Measurements from ENCODE around the gene PLEKHH2.

Gene PLEKHH2

GRCh38 chr2:43737097-43737854, 100.2 kb downstream of the PLEKHH2 start (continued):
- TF ChIP-seq ZFP3 (CRISPR knock-in tag; IDR thresholded peaks at IDR 0.05) (peak; percentile 79), CSRNP3 (CRISPR knock-in tag; IDR thresholded peaks at IDR 0.05) (no peak), ARNTL (CRISPR knock-in tag; IDR thresholded peaks at IDR 0.05; ENCODE audit: borderline replicate concordance, low read depth) (no peak)

- TF ChIP-seq ZFP30 (CRISPR knock-in tag; IDR thresholded peaks at IDR 0.05) = no peak
- TF ChIP-seq ISL1 (CRISPR knock-in tag; IDR thresholded peaks at IDR 0.05) = peak; percentile 55
- no peak for TF ChIP-seq PATZ1 (CRISPR knock-in tag; IDR thresholded peaks at IDR 0.05; ENCODE audit: borderline replicate concordance)
- ATAC-seq = peak; percentile 52
These were observed 100.8 kb downstream of the PLEKHH2 start for GRCh38 chr2:43737855-43738254.

- TF ChIP-seq TCF4 (CRISPR knock-in tag; IDR thresholded peaks at IDR 0.05; ENCODE audit: borderline replicate concordance) (0 out of 2 replicates have a peak, but pooled peaks have one; percentile 11), TSHZ2 (CRISPR knock-in tag; IDR thresholded peaks at IDR 0.05) (no peak), ZFP3 (CRISPR knock-in tag; IDR thresholded peaks at IDR 0.05) (no peak), CREB5 (CRISPR knock-in tag; IDR thresholded peaks at IDR 0.05; ENCODE audit: low read depth) (no peak), PATZ1 (CRISPR knock-in tag; IDR thresholded peaks at IDR 0.05; ENCODE audit: borderline replicate concordance) (no peak), TOX (CRISPR knock-in tag; IDR thresholded peaks at IDR 0.05; ENCODE audit: borderline replicate concordance) (no peak)
- ATAC-seq = no peak
These were observed 101.2 kb downstream of the PLEKHH2 start for GRCh38 chr2:43738257-43738656.

GRCh38 chr2:43743706-43744105, 106.6 kb downstream of the PLEKHH2 start:
- peak; percentile 63 for ATAC-seq
- TF ChIP-seq ISL1 (CRISPR knock-in tag; IDR thresholded peaks at IDR 0.05) (no peak), PPARA (CRISPR knock-in tag; IDR thresholded peaks at IDR 0.05; ENCODE audit: borderline replicate concordance) (no peak), ZFP3 (CRISPR knock-in tag; IDR thresholded peaks at IDR 0.05) (no peak), CSRNP3 (CRISPR knock-in tag; IDR thresholded peaks at IDR 0.05) (no peak), SNAI2 (CRISPR knock-in tag; IDR thresholded peaks at IDR 0.05) (no peak), BACH2 (CRISPR knock-in tag; IDR thresholded peaks at IDR 0.05; ENCODE audit: borderline replicate concordance) (no peak), ZNF8 (CRISPR knock-in tag; IDR thresholded peaks at IDR 0.05) (no peak), TSHZ2 (CRISPR knock-in tag; IDR thresholded peaks at IDR 0.05) (no peak), ZC3H10 (CRISPR knock-in tag; IDR thresholded peaks at IDR 0.05) (no peak), ZNF70 (CRISPR knock-in tag; IDR thresholded peaks at IDR 0.05) (no peak), POU6F1 (CRISPR knock-in tag; IDR thresholded peaks at IDR 0.05; ENCODE audit: borderline replicate concordance, low read depth) (no peak), ESRRG (CRISPR knock-in tag; IDR thresholded peaks at IDR 0.05) (no peak), ARNTL (CRISPR knock-in tag; IDR thresholded peaks at IDR 0.05; ENCODE audit: borderline replicate concordance, low read depth) (no peak), OSR1 (CRISPR knock-in tag; IDR thresholded peaks at IDR 0.05) (no peak)

All from SK-N-SH treated with all-trans-retinoic acid at 6 μM for 48 hours (cell line).